22Rv1 (cell line): ENCODE data around the gene GAS2L2.

Experiments
- H3K27ac ChIP-seq: fragments of 450-650 bp; 2 replicates; pipeline ENCODE4 v1.5.1; 2017
- CTCF ChIP-seq: fragments of 450-650 bp; IDR thresholded peaks from 2 replicates; pipeline ENCODE4 v1.5.1; 2017; ENCODE audit warnings: mild to moderate bottlenecking
- ZFX ChIP-seq: fragments of 450-650 bp; IDR thresholded peaks from 2 replicates; pipeline ENCODE4 v1.6.1; 2017; ENCODE audit warnings: antibody characterized with exemption, borderline replicate concordance

The GAS2L2 gene

DNA sequence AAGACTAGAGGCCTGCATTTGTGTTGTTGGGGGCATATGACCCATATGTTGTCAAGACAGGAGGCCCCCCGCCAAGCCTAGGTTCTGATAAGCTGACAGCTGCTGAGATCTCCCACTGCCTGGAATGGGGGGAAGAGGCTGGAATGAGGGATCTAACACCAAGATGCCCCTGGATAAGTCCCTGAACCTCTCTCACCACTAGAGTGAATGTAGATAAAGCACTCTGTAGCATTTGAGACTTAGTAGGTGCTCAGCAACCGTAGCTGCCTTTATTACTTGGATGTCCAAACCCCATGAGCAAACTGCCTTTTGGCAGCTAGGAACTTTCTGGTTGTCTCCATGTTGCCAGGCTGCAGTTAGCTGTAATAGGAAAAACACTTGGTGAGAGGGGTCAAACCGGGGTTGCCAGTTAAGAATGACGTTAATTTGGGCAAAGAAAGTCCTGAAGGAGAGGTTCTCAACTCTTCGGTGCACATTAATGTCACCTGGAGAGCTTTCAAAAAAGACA lies 26.0 kb downstream of the GAS2L2 start:
- no peak overlapping the region for H3K27ac ChIP-seq
- TF ChIP-seq ZFX (no peak), CTCF (no peak)

- H3K27ac ChIP-seq = no peak overlapping the region
- no peak for TF ChIP-seq ZFX
- TF ChIP-seq CTCF = no peak
These were observed 26.7 kb downstream of the GAS2L2 start for GRCh38 chr17:35726127-35726952.

DNA sequence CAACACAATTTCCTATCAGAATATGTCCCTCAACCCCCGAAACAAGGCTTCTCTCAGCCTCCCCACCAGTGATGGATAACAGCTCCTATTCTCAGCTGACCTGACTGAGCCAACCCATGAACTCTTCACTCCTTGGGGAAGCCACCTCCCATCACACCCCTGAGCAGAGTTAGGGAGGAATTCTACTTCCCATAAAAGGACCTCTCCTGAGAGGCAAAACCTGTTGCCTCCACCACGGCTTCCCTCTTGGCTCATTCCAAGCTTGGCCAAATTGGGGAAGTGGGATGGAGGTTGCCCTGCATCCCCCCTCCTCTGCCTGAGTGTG lies 27.3 kb downstream of the GAS2L2 start:
- H3K27ac ChIP-seq = no peak overlapping the region
- TF ChIP-seq ZFX (no peak), CTCF (no peak)

DNA sequence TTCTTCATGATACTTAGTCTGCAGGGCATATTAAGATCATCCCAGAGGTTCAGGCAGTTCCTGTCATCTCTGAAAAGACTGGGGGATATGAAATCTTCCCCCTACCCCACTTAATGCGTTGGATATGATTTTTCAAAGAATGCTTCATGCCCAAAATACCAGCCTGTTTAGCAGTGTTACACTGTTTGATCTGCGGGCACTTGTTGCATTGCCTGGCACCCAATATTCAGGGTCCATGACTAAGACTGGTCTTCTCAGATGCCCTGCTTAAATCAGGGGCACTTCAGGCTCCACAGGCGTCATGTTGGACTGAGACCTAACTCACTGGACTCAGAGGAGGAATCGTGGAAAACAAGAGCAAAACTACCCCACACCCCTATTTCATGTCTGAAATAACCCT lies 28.0 kb downstream of the GAS2L2 start:
- no peak for TF ChIP-seq CTCF
- no peak for TF ChIP-seq ZFX
- H3K27ac ChIP-seq = no peak overlapping the region

GRCh38 chr17:35723735-35724134 lies 29.3 kb downstream of the GAS2L2 start:
- TF ChIP-seq ZFX = no peak
- no peak for TF ChIP-seq CTCF
- no peak overlapping the region for H3K27ac ChIP-seq

- 0 out of 2 replicates have a peak overlapping the region, but pooled peaks have one; percentile 2 for H3K27ac ChIP-seq
- TF ChIP-seq ZFX = no peak
These were observed 35.6 kb downstream of the GAS2L2 start for GRCh38 chr17:35717475-35717874.

GRCh38 chr17:35716897-35717465 lies 36.1 kb downstream of the GAS2L2 start:
- 0 out of 2 replicates have a peak overlapping the region, but pooled peaks have one; percentile 2 for H3K27ac ChIP-seq
- TF ChIP-seq ZFX = no peak

DNA sequence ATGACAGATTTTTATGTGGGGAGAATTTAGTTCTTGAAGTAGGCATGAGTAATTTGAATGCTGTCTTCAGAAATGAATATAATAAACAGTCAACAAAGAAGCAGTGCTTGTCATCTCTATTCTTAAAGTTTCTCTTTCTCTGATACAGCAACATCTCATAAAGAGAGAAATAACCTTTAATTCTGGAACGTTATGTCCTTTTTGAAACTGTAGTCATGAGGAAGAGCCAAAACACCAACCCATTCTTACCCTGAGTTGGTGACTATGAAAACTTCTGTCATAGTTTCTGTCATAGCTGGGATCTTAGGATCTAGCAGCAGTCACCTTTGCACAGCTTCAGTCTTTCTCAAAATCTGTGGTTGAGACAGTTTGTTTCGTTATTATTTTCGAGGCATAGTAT lies 36.9 kb downstream of the GAS2L2 start:
- no peak for TF ChIP-seq ZFX
- H3K27ac ChIP-seq = 0 out of 2 replicates have a peak overlapping the region, but pooled peaks have one; percentile 2
